ENCODE results near the gene LDHD. TPM values are rescaled to one million over a fixed set of nuclear protein-coding genes. Genes with fewer than 3 reads are reported as not detected.

LDHD gene
- total and polyA plus RNA-seq, 2 of the 13 experiments (the other 11 are each of a cell fraction or from before 2014, with no cell fraction given): 9.1 to 9.8 TPM

GRCh38 chr16:75103994-75104393 is 12.6 kb downstream of the LDHD start:
- Histone ChIP-seq H3K9me3 (ENCODE audit: low read length) (no peaks in the 10 kb centered on the region), H3K4me3 (replicated peaks in 1 of 3; ENCODE audit: insufficient read depth in 1 of 3, low read depth in 2 of 3, low read length in 3 of 3) (no peak overlapping the region), H3K4me2 (ENCODE audit: low read depth, low read length) (no peak overlapping the region), H3K79me2 (ENCODE audit: insufficient read depth, low read length) (peaks cover 7% of the 10 kb centered on the region), H3K27me3 (ENCODE audit: control insufficient read depth in 1 of 2, insufficient read depth in 2 of 2, low read length in 2 of 2) (no peaks in the 10 kb centered on the region), H3K4me1 (ENCODE audit: insufficient read depth, low read length) (no peaks in the 10 kb centered on the region), H4K20me1 (ENCODE audit: insufficient read depth, low read length) (peaks cover 11% of the 10 kb centered on the region), H3K36me3 (replicated peaks in 1 of 2; ENCODE audit: control insufficient read depth in 1 of 2, insufficient read depth in 2 of 2, low read length in 2 of 2) (peaks cover 24 to 54% of the 10 kb centered on the region in 2 experiments), H3K9ac (ENCODE audit: insufficient read depth, low read depth, low read length) (no peak overlapping the region), H2AFZ (ENCODE audit: low read length) (no peak overlapping the region), H3K27ac (ENCODE audit: extremely low read length, insufficient read depth, low read length) (no peak overlapping the region)
- in situ Hi-C loops (cut with HindIII; ENCODE audit: extremely low pct_ligation_motif_present, low pct_unique_long_range_greater_than_20kb) (loop anchor here (10.0 kb wide), 1 partner anchor 109 kb away; the partner anchor contains the start of gene ZNRF1), intact Hi-C loops (cut with micrococcal nuclease; ENCODE audit: unreplicated experiment) (no loop called here)
- DNase-seq (ENCODE audit: low spot score): no peak
- BruUV-seq (replicated peaks): no TSS peak
- 99% methylated on average over 5 of the region's 5 CpGs for WGBS (ENCODE audit: low lambda C conversion rate)
- FAIRE-seq: no peak
- ChIA-PET POLR2A (no interaction called here), CTCF (ENCODE audit: low intra/inter-chr PET ratio, low total read pairs) (no interaction called here)
- ATAC-seq: no peak
- no peak for TF ChIP-seq GFI1 (CRISPR knock-in tag; IDR thresholded peaks at IDR 0.05; ENCODE audit: borderline replicate concordance)
- no peak for TF ChIP-seq ZNF670 (CRISPR knock-in tag; IDR thresholded peaks at IDR 0.05; ENCODE audit: borderline replicate concordance)
- TF ChIP-seq, protein P1, sequence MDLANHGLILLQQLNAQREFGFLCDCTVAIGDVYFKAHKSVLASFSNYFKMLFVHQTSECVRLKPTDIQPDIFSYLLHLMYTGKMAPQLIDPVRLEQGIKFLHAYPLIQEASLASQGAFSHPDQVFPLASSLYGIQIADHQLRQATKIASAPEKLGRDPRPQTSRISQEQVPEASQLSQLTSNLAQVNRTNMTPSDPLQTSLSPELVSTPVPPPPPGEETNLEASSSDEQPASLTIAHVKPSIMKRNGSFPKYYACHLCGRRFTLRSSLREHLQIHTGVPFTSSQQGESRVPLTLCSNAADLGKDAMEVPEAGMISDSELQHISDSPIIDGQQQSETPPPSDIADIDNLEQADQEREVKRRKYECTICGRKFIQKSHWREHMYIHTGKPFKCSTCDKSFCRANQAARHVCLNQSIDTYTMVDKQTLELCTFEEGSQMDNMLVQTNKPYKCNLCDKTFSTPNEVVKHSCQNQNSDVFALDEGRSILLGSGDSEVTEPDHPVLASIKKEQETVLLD (CRISPR knock-in tag; IDR thresholded peaks at IDR 0.05; ENCODE audit: low read depth): no peak
- TF ChIP-seq BRD4 (CRISPR knock-in tag; IDR thresholded peaks at IDR 0.05): no peak
- no peak for TF ChIP-seq ZFP36L2 (CRISPR knock-in tag; IDR thresholded peaks at IDR 0.05)
- TF ChIP-seq ZBTB49 (CRISPR knock-in tag; IDR thresholded peaks at IDR 0.05; ENCODE audit: borderline replicate concordance): no peak
- TF ChIP-seq GLI4 (CRISPR knock-in tag; IDR thresholded peaks at IDR 0.05; ENCODE audit: borderline replicate concordance): no peak
- TF ChIP-seq TBL1XR1 (IDR thresholded peaks at IDR 0.05; ENCODE audit: borderline replicate concordance, low read length, partially characterized antibody): no peak
- no peak for TF ChIP-seq KLF15 (CRISPR knock-in tag; IDR thresholded peaks at IDR 0.05; ENCODE audit: borderline replicate concordance)
- no peak for TF ChIP-seq ZNF205 (CRISPR knock-in tag; IDR thresholded peaks at IDR 0.05)
- TF ChIP-seq, protein P2, sequence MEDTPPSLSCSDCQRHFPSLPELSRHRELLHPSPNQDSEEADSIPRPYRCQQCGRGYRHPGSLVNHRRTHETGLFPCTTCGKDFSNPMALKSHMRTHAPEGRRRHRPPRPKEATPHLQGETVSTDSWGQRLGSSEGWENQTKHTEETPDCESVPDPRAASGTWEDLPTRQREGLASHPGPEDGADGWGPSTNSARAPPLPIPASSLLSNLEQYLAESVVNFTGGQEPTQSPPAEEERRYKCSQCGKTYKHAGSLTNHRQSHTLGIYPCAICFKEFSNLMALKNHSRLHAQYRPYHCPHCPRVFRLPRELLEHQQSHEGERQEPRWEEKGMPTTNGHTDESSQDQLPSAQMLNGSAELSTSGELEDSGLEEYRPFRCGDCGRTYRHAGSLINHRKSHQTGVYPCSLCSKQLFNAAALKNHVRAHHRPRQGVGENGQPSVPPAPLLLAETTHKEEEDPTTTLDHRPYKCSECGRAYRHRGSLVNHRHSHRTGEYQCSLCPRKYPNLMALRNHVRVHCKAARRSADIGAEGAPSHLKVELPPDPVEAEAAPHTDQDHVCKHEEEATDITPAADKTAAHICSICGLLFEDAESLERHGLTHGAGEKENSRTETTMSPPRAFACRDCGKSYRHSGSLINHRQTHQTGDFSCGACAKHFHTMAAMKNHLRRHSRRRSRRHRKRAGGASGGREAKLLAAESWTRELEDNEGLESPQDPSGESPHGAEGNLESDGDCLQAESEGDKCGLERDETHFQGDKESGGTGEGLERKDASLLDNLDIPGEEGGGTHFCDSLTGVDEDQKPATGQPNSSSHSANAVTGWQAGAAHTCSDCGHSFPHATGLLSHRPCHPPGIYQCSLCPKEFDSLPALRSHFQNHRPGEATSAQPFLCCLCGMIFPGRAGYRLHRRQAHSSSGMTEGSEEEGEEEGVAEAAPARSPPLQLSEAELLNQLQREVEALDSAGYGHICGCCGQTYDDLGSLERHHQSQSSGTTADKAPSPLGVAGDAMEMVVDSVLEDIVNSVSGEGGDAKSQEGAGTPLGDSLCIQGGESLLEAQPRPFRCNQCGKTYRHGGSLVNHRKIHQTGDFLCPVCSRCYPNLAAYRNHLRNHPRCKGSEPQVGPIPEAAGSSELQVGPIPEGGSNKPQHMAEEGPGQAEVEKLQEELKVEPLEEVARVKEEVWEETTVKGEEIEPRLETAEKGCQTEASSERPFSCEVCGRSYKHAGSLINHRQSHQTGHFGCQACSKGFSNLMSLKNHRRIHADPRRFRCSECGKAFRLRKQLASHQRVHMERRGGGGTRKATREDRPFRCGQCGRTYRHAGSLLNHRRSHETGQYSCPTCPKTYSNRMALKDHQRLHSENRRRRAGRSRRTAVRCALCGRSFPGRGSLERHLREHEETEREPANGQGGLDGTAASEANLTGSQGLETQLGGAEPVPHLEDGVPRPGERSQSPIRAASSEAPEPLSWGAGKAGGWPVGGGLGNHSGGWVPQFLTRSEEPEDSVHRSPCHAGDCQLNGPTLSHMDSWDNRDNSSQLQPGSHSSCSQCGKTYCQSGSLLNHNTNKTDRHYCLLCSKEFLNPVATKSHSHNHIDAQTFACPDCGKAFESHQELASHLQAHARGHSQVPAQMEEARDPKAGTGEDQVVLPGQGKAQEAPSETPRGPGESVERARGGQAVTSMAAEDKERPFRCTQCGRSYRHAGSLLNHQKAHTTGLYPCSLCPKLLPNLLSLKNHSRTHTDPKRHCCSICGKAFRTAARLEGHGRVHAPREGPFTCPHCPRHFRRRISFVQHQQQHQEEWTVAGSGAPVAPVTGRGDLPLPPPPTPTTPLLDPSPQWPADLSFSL (CRISPR knock-in tag; IDR thresholded peaks at IDR 0.05): no peak
- TF ChIP-seq TCF7L2 (IDR thresholded peaks at IDR 0.05; ENCODE audit: low read depth, low read length): no peak
- no peak for TF ChIP-seq ATF3 (CRISPR knock-in tag; IDR thresholded peaks at IDR 0.05)
- TF ChIP-seq NPAS2 (CRISPR knock-in tag; IDR thresholded peaks at IDR 0.05; ENCODE audit: borderline replicate concordance): no peak
- TF ChIP-seq HNRNPH1 (optimal IDR thresholded peaks at IDR 0.05; ENCODE audit: low read depth, low read length): no peak
